HepG2 (cell line): ENCODE results near the gene AP2S1. TPM values are rescaled to one million over a fixed set of nuclear protein-coding genes. Genes with fewer than 3 reads are reported as not detected.

Source experiments
- ELK4 ChIP-seq: sonication (generic); formaldehyde crosslinking; IDR thresholded peaks from 2 replicates; pipeline ENCODE4 v1.9.0; 2021; ENCODE audit warnings: missing genetic modification reagents, borderline replicate concordance
- HOXD1 ChIP-seq: sonication (generic); formaldehyde crosslinking; IDR thresholded peaks from 2 replicates; pipeline ENCODE4 v1.5.0; 2020; ENCODE audit warnings: missing genetic modification reagents
- NFIC ChIP-seq: IDR thresholded peaks from 2 replicates; pipeline ENCODE4 v1.6.1; 2012; ENCODE audit warnings: mild to moderate bottlenecking, low read length, inconsistent platforms
- PTBP1 ChIP-seq: fragments of 200-400 bp; formaldehyde crosslinking; IDR thresholded peaks from 2 replicates; pipeline ENCODE4 v1.6.1; 2018; ENCODE audit warnings: low read length, low read depth; ENCODE audit not compliant: poor library complexity, severe bottlenecking
- U2AF2 ChIP-seq: fragments of 200-400 bp; formaldehyde crosslinking; IDR thresholded peaks from 2 replicates; pipeline ENCODE4 v1.6.1; 2017; ENCODE audit warnings: low read depth, mild to moderate bottlenecking, low read length
- ZHX1 ChIP-seq: sonication (generic); formaldehyde crosslinking; IDR thresholded peaks from 2 replicates; pipeline ENCODE4 v1.8.1; 2022; ENCODE audit warnings: low read depth, mild to moderate bottlenecking, missing genetic modification reagents
- ZNF18 ChIP-seq: sonication (generic); formaldehyde crosslinking; IDR thresholded peaks from 2 replicates; pipeline ENCODE4 v1.8.0; 2022; ENCODE audit warnings: mild to moderate bottlenecking, missing genetic modification reagents; ENCODE audit not compliant: insufficient replicate concordance
- ZNF563 ChIP-seq: sonication (generic); formaldehyde crosslinking; IDR thresholded peaks from 2 replicates; pipeline ENCODE4 v1.8.0; 2022; ENCODE audit warnings: mild to moderate bottlenecking, moderate library complexity, missing genetic modification reagents
- polyA plus RNA-seq, 8 experiments: library from polyadenylated mRNA; depleted of rRNA in 3 of 8; stranded (reverse) in 7 of 8; unstranded in 1 of 8; fragments of >200 nt; fragmentation: Illumina TruSeq in 4 of 8; extraction: Trizol in 4 of 8; gene quantifications; 2 replicates each; pipeline versions ENCODE4 v1.2.1 to v1.2.3, GENCODE V29; 2011 to 2016; ENCODE audit warnings: low read depth in 4 of 8, missing spikeins in 1 of 8, mixed read lengths in 1 of 8; ENCODE audit not compliant: insufficient read depth in 1 of 8
- total RNA-seq, 5 experiments: library from RNA; depleted of rRNA; stranded (reverse); fragments of >200 nt; fragmentation: Illumina TruSeq; extraction: Trizol; gene quantifications; 2 replicates each; pipeline ENCODE4 v1.2.3, GENCODE V29; 2016; ENCODE audit warnings: low read depth in 1 of 5
- TF ChIP-seq, protein P1 (sequence below): sonication (generic); formaldehyde crosslinking; IDR thresholded peaks from 2 replicates; pipeline ENCODE4 v1.4.0; 2020; ENCODE audit warnings: missing genetic modification reagents; ENCODE audit errors: not compliant biosample characterization
- TF ChIP-seq, protein P2 (sequence below): sonication (generic); formaldehyde crosslinking; IDR thresholded peaks from 2 replicates; pipeline ENCODE4 v1.4.0; 2020; ENCODE audit warnings: missing genetic modification reagents, borderline replicate concordance
- TF ChIP-seq, protein P3 (sequence below): sonication (generic); formaldehyde crosslinking; IDR thresholded peaks from 2 replicates; pipeline ENCODE4 v1.8.1; 2023; ENCODE audit warnings: missing genetic modification reagents, mild to moderate bottlenecking, borderline replicate concordance
- TF ChIP-seq, protein P4 (sequence below): sonication (generic); formaldehyde crosslinking; IDR thresholded peaks from 2 replicates; pipeline ENCODE4 v1.5.0; 2020; ENCODE audit warnings: missing genetic modification reagents

The AP2S1 gene
- total and polyA plus RNA-seq, 2 of the 13 experiments (the other 11 are each of a cell fraction or from before 2014, with no cell fraction given): 45.2 to 86.1 TPM

GRCh38 chr19:46850228-46851203, at the start of gene AP2S1 (continued):
- TF ChIP-seq, protein P1, sequence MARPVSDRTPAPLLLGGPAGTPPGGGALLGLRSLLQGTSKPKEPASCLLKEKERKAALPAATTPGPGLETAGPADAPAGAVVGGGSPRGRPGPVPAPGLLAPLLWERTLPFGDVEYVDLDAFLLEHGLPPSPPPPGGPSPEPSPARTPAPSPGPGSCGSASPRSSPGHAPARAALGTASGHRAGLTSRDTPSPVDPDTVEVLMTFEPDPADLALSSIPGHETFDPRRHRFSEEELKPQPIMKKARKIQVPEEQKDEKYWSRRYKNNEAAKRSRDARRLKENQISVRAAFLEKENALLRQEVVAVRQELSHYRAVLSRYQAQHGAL (CRISPR knock-in tag): no peak
- TF ChIP-seq, protein P2, sequence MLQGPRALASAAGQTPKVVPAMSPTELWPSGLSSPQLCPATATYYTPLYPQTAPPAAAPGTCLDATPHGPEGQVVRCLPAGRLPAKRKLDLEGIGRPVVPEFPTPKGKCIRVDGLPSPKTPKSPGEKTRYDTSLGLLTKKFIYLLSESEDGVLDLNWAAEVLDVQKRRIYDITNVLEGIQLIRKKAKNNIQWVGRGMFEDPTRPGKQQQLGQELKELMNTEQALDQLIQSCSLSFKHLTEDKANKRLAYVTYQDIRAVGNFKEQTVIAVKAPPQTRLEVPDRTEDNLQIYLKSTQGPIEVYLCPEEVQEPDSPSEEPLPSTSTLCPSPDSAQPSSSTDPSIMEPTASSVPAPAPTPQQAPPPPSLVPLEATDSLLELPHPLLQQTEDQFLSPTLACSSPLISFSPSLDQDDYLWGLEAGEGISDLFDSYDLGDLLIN (CRISPR knock-in tag): no peak
- TF ChIP-seq HOXD1 (CRISPR knock-in tag): peak; percentile 51; the same call in 1 of the 2 replicates
- no peak for TF ChIP-seq PTBP1
- TF ChIP-seq NFIC: no peak
- TF ChIP-seq ZNF18: no peak
- TF ChIP-seq ZHX1: peak; percentile 58; the same call in 1 of the 2 replicates
- TF ChIP-seq U2AF2: no peak
- TF ChIP-seq ELK4: no peak
- TF ChIP-seq ZNF563 (CRISPR knock-in tag): no peak
- TF ChIP-seq, protein P3, sequence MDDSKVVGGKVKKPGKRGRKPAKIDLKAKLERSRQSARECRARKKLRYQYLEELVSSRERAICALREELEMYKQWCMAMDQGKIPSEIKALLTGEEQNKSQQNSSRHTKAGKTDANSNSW (CRISPR knock-in tag): no peak
- TF ChIP-seq, protein P4, sequence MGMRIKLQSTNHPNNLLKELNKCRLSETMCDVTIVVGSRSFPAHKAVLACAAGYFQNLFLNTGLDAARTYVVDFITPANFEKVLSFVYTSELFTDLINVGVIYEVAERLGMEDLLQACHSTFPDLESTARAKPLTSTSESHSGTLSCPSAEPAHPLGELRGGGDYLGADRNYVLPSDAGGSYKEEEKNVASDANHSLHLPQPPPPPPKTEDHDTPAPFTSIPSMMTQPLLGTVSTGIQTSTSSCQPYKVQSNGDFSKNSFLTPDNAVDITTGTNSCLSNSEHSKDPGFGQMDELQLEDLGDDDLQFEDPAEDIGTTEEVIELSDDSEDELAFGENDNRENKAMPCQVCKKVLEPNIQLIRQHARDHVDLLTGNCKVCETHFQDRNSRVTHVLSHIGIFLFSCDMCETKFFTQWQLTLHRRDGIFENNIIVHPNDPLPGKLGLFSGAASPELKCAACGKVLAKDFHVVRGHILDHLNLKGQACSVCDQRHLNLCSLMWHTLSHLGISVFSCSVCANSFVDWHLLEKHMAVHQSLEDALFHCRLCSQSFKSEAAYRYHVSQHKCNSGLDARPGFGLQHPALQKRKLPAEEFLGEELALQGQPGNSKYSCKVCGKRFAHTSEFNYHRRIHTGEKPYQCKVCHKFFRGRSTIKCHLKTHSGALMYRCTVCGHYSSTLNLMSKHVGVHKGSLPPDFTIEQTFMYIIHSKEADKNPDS (CRISPR knock-in tag): no peak
